Neural progenitor cell (in vitro differentiated cells): ENCODE data around the gene PAQR5. TPM values are rescaled to one million over a fixed set of nuclear protein-coding genes. Genes with fewer than 3 reads are reported as not detected.

Experiments
- DNase-seq: peaks from one replicate; pipeline ENCODE4 v3.0.0-alpha.2; 2016; ENCODE audit warnings: low spot score
- H2AFZ ChIP-seq: fragments of 200-600 bp; sonication (generic); replicated peaks from 2 replicates; pipeline ENCODE4 v1.6.1; 2016; ENCODE audit warnings: antibody characterized with exemption
- H3F3A ChIP-seq: fragments of 200-600 bp; sonication (generic); 2 replicates; pipeline ENCODE4 v1.6.1; 2016; ENCODE audit warnings: antibody characterized with exemption, low read depth
- H3K27ac ChIP-seq: fragments of 200-600 bp; sonication (generic); 2 replicates; pipeline ENCODE4 v1.5.1; 2016; ENCODE audit warnings: mild to moderate bottlenecking
- H3K27me3 ChIP-seq: fragments of 200-600 bp; sonication (generic); 2 replicates; pipeline ENCODE4 v1.6.1; 2016; ENCODE audit warnings: mild to moderate bottlenecking, moderate library complexity
- H3K36me3 ChIP-seq: fragments of 200-600 bp; sonication (generic); 2 replicates; pipeline ENCODE4 v1.5.1; 2016
- H3K4me1 ChIP-seq: fragments of 200-600 bp; sonication (generic); 2 replicates; pipeline ENCODE4 v1.6.1; 2016; ENCODE audit warnings: mixed run types
- H3K4me2 ChIP-seq: fragments of 200-600 bp; sonication (generic); 2 replicates; pipeline ENCODE4 v1.6.1; 2016
- H3K4me3 ChIP-seq: fragments of 200-600 bp; sonication (generic); 2 replicates; pipeline ENCODE4 v1.5.1; 2016
- H3K79me2 ChIP-seq: fragments of 200-600 bp; sonication (generic); 2 replicates; pipeline ENCODE4 v1.6.1; 2016; ENCODE audit warnings: low read depth
- H3K9ac ChIP-seq: fragments of 200-600 bp; sonication (generic); 2 replicates; pipeline ENCODE4 v1.6.1; 2016
- H3K9me3 ChIP-seq: fragments of 200-600 bp; sonication (generic); 2 replicates; pipeline ENCODE4 v1.5.1; 2016; ENCODE audit warnings: low read depth
- H4K20me1 ChIP-seq: fragments of 200-600 bp; sonication (generic); 2 replicates; pipeline ENCODE4 v1.6.1; 2016; ENCODE audit warnings: low read depth
- H3K27ac Mint-ChIP-seq: 3 replicates; pipeline ENCODE4 v1.8.0; 2021; ENCODE audit warnings: mixed read lengths
- H3K27me3 Mint-ChIP-seq: 2 replicates; pipeline ENCODE4 v1.8.0; 2022; ENCODE audit warnings: low read depth, mild to moderate bottlenecking, inconsistent platforms, moderate library complexity, mixed read lengths; ENCODE audit not compliant: insufficient read depth
- H3K36me3 Mint-ChIP-seq: 3 replicates; pipeline ENCODE4 v1.8.0; 2021; ENCODE audit warnings: mixed read lengths
- H3K4me1 Mint-ChIP-seq: 3 replicates; pipeline ENCODE4 v1.8.0; 2021; ENCODE audit warnings: mixed read lengths
- H3K4me3 Mint-ChIP-seq: 3 replicates; pipeline ENCODE4 v1.8.0; 2021; ENCODE audit warnings: mild to moderate bottlenecking, moderate library complexity, mixed read lengths
- H3K9me3 Mint-ChIP-seq: 3 replicates; pipeline ENCODE4 v1.8.0; 2020; ENCODE audit warnings: mixed read lengths
- CTCF ChIP-seq: fragments of 200-600 bp; sonication (generic); IDR thresholded peaks from 2 replicates; pipeline ENCODE4 v1.5.1; 2017; ENCODE audit warnings: antibody characterized with exemption, mild to moderate bottlenecking
- EZH2 ChIP-seq: fragments of 200-600 bp; sonication (generic); IDR thresholded peaks from 2 replicates; pipeline ENCODE4 v1.6.1; 2017; ENCODE audit warnings: antibody characterized with exemption, mild to moderate bottlenecking, moderate library complexity
- EZH2phosphoT487 ChIP-seq: fragments of 200-600 bp; sonication (generic); IDR thresholded peaks from 2 replicates; pipeline ENCODE4 v1.6.1; 2017; ENCODE audit warnings: antibody characterized with exemption
- total RNA-seq: library from RNA; depleted of rRNA; stranded (reverse); fragments of >200 nt; gene quantifications from 2 replicates; pipeline ENCODE4 v1.2.3, GENCODE V29; 2015; ENCODE audit warnings: low replicate concordance

Gene PAQR5
- total RNA-seq, 1 donor from 2014 or later = 1.4 TPM

GRCh38 chr15:69279636-69280035 lies 19.1 kb upstream of the PAQR5 start:
- H3K9me3 Mint-ChIP-seq = no peaks in the 10 kb centered on the region
- H3K79me2 ChIP-seq = no peaks in the 10 kb centered on the region
- H3K27ac Mint-ChIP-seq = no peak overlapping the region
- no peaks in the 10 kb centered on the region for H3K36me3 ChIP-seq
- H3K27me3 ChIP-seq = no peaks in the 10 kb centered on the region
- H4K20me1 ChIP-seq = no peaks in the 10 kb centered on the region
- peaks cover 5% of the 10 kb centered on the region for H3K27me3 Mint-ChIP-seq
- H3K27ac ChIP-seq = no peak overlapping the region
- H3K4me3 ChIP-seq = no peak overlapping the region
- no peak overlapping the region for H3K9ac ChIP-seq
- H3K36me3 Mint-ChIP-seq = no peaks in the 10 kb centered on the region
- TF ChIP-seq CTCF (no peak), EZH2 (no peak), EZH2phosphoT487 (no peak)
- no peaks in the 10 kb centered on the region for H3F3A ChIP-seq
- H3K4me1 Mint-ChIP-seq = peaks cover 42% of the 10 kb centered on the region
- H3K4me1 ChIP-seq = no peaks in the 10 kb centered on the region
- no peak overlapping the region for H2AFZ ChIP-seq
- DNase-seq = no peak
- H3K4me2 ChIP-seq = no peak overlapping the region
- H3K9me3 ChIP-seq = no peaks in the 10 kb centered on the region
- H3K4me3 Mint-ChIP-seq = no peak overlapping the region

GRCh38 chr15:69280783-69281182 lies 17.9 kb upstream of the PAQR5 start:
- Histone ChIP-seq H2AFZ (no peak overlapping the region), H3K9ac (no peak overlapping the region), H3F3A (no peaks in the 10 kb centered on the region), H3K4me1 (no peaks in the 10 kb centered on the region), H3K36me3 (no peaks in the 10 kb centered on the region), H3K4me3 (no peak overlapping the region), H3K79me2 (no peaks in the 10 kb centered on the region), H3K27ac (no peak overlapping the region), H3K4me2 (no peak overlapping the region), H4K20me1 (no peaks in the 10 kb centered on the region), H3K9me3 (no peaks in the 10 kb centered on the region), H3K27me3 (no peaks in the 10 kb centered on the region)
- H3K27ac Mint-ChIP-seq = peak overlapping the region; percentile 59
- H3K4me3 Mint-ChIP-seq = no peak overlapping the region
- H3K9me3 Mint-ChIP-seq = no peaks in the 10 kb centered on the region
- H3K4me1 Mint-ChIP-seq = peaks cover 31% of the 10 kb centered on the region
- TF ChIP-seq CTCF = no peak
- H3K36me3 Mint-ChIP-seq = no peaks in the 10 kb centered on the region
- no peak for DNase-seq
- peaks cover 5% of the 10 kb centered on the region for H3K27me3 Mint-ChIP-seq

GRCh38 chr15:69282104-69282743 lies 16.5 kb upstream of the PAQR5 start:
- Mint-ChIP-seq H3K9me3 (no peaks in the 10 kb centered on the region), H3K4me3 (no peak overlapping the region), H3K27me3 (peaks cover 5% of the 10 kb centered on the region), H3K36me3 (no peaks in the 10 kb centered on the region), H3K4me1 (peaks cover 17% of the 10 kb centered on the region), H3K27ac (no peak overlapping the region)
- H3K4me2 ChIP-seq = no peak overlapping the region
- H3K36me3 ChIP-seq = no peaks in the 10 kb centered on the region
- H3K27ac ChIP-seq = no peak overlapping the region
- no peaks in the 10 kb centered on the region for H3K27me3 ChIP-seq
- no peak overlapping the region for H3K9ac ChIP-seq
- H3K79me2 ChIP-seq = no peaks in the 10 kb centered on the region
- no peaks in the 10 kb centered on the region for H4K20me1 ChIP-seq
- H3K9me3 ChIP-seq = no peaks in the 10 kb centered on the region
- no peak overlapping the region for H2AFZ ChIP-seq
- no peak for TF ChIP-seq CTCF
- TF ChIP-seq EZH2phosphoT487 = no peak
- TF ChIP-seq EZH2 = no peak
- no peaks in the 10 kb centered on the region for H3K4me1 ChIP-seq
- DNase-seq = no peak
- no peak overlapping the region for H3K4me3 ChIP-seq
- H3F3A ChIP-seq = no peaks in the 10 kb centered on the region
